ENCODE results near the gene HSF5.

The HSF5 gene

DNA sequence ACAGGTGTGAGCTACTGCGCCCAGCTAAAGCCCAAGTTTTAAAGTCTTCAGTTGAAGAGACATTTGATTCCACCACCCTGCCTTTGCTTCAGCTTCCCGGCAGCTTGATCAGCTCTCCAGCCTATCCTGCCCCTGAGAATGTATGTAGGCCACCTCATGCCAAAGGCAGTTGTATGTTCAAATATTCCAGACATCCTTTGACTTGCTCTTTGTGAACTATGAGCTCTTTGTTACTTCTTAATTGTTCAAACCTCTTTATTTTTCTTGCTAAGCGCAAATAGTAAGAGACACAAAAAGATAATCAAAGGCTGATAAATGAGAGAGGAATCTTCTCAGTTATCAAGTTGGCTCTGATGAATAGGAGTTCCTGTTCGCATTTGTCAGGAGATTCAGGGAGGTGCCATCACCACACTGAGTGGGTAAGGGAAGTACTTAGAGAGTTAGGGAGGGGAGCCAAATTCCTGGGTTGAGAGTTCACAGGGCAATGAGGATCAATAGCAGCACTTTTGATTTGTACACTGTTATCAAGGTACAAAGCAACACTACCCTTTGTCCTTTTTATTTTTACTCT lies 104.2 kb downstream of the HSF5 start:
- DNase-seq = no peak

DNA sequence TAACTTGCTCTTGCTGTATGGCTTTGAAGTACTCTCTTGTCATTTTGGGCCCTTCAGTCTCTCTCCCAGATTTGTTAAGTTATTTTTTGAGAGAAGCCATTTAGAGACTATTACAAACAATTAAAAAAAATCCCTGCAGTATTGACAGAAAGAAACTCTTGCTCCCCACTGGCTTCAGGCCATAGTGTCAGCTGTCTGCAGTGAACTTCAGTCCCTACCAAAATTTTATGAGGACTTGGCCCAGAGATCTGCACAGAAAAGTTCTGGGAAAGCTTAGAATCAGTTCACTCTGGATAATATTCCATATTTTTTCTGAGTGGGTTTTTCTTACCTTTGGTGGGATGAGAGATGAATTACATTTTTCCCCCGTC lies 105.4 kb downstream of the HSF5 start:
- no peak for DNase-seq

DNA sequence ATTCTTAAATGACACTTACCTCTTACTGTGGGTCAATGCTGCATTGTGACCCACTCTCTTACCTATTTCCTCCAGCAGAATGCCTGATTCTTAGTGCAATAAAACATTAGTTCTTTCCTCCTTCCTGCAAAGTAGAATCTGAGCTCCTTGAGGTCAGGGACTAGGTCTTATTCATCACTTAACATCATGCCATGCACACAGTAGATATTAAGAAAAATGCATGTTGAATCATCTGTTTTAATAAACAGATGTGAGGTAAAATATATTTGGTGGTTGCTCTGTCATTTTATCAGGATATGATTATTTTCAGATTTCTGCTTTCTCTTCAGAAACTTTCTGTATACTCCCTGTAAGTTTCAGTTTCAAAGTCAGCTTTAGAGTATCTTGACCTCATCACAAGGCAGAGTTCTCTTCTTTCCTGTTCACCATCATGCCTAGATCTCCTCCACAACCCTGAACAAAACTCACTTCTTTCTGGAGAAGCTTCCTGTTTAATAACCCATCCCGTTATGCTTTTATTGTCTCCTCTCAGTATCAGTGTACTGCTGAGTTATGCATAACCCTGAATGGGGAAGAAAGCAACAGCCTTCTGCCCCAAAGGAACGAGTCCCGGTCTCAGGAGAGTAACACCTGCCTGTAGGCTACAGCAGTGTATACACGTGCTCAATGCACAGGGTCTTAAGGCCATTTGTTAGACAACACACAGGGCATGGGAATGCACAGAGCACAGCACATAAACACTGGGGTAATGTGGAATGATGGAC lies 105.9 kb downstream of the HSF5 start:
- no peak for DNase-seq

DNA sequence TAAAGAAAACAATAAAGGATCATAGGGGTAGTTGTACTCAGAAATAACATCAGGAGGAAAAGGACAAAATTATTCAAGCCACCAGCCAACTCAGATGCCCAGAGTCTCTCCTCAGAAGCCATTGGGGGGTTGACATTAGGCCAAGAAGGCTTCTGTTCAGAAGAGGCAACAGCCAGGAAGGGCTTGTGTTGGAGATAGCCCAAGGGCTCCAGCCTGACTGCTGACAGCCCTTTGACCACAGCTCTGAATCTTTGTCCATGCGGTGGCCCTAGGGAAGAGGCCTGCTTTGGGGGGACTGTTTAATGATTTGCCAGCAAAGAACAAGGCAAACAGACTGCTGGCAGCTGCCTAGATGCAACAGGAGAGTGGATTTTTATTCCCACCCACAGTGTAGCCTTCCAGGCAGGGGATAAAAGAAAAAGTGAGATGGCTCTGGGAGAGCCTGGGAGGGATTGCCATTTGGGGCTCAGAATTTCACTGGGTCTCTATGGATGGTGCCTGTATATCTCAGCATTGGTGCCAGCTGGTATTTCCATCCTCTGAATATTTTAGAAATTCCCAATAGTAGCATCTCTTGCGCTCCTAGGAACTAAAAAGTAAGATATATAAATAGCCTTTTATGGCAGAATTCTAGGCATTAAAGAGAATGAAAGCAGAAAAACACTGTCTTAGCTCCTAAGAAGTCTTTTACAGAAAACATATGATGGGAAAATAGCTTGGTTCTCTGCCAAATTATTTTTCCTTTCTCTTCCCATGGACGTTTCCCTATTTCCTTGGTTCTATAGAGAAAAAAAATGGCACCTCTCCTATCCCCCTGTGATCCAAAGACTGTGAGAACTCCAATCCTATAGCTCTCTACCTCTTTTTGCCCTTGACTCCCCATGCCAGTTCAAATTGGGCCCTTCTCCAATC lies 106.8 kb downstream of the HSF5 start:
- no peak for DNase-seq

- DNase-seq = no peak
Measured at GRCh38 chr17:58380207-58381123, 107.7 kb downstream of the HSF5 start.

DNA sequence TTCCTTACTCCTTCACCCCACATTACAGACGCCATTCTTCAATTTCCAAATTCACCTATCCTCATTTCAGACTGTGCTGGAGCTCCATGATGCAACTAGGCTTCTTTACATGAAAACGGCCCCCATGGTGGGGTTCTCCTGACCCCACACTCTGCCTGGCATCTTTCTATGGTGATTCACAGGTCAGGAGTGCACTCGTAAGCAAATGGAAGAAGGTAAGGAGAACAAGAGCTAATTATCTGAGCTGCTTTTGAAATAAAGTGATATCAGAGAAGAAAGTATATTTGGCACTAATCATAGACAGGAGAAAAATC lies 108.7 kb downstream of the HSF5 start:
- DNase-seq = no peak

- DNase-seq = no peak
Measured at GRCh38 chr17:58378733-58379510, 109.3 kb downstream of the HSF5 start.

DNA sequence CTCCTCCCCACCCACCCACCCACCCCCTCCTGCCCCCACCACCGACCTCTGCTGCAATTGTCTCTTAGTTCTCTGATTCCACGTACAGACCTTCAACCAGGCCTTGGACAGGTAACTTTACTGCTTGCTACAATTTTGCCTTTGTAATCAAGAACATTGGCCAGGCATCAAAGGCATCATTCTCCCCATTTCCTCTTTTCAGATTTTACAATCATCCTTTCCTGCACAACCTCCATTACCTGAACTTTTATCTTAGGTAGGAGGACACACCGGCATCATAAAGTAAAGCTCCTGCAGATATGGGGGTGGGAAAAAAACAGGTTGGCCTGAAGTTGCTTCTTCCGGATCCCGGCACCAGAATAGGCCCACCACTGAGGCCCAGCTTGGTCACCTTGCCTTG lies 110.5 kb downstream of the HSF5 start:
- DNase-seq = no peak

DNA sequence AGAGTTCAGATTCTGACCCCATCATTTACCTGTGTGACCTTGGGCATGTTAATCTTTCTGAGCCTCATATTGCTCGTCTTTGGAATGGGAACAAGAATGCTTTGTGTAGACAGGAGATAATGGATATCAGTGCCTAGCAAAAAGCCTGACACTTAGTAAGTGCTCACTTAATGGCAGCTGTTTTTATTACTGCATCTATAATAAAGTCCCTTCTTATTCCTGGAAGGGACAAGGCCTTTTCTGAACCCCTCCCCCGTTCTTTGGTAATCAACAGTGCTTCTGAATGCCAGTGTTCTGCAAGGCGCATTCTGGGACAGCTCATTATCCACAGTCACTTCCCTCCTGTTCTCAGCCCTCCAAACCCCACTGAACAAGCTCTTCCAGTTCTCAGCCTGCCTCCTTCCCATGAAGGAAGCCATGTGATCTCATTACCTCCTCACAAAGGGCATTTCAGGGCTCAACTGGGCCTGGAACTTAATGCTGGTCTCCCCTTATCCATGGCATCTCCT lies 111.1 kb downstream of the HSF5 start:
- DNase-seq = no peak

GRCh38 chr17:58376472-58377000 lies 111.7 kb downstream of the HSF5 start:
- DNase-seq = no peak

- no peak for DNase-seq
Measured at GRCh38 chr17:58375811-58376210, 112.4 kb downstream of the HSF5 start.

DNA sequence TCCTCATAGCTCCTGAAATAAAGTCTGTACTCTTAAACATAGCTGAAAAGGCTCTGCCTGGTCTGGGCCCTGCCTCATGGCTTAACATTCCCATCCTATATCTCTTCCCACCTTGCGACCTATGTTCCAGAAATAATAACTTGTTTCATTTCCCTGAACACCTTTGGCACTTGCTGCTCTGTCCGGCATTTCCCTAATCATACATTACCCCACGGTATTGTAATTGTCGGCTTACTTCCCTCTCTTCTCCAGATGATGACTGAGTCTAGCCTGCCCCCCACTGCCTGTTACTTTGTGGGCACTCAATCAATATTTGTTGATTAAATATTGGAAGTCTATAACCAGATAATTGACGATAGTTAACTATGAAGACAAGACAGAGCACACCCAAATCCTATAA lies 113.0 kb downstream of the HSF5 start:
- no peak for DNase-seq

- DNase-seq = no peak
Measured at GRCh38 chr17:58373923-58374322, 114.3 kb downstream of the HSF5 start.

GRCh38 chr17:58373003-58373402 lies 115.2 kb downstream of the HSF5 start:
- no peak for DNase-seq

DNA sequence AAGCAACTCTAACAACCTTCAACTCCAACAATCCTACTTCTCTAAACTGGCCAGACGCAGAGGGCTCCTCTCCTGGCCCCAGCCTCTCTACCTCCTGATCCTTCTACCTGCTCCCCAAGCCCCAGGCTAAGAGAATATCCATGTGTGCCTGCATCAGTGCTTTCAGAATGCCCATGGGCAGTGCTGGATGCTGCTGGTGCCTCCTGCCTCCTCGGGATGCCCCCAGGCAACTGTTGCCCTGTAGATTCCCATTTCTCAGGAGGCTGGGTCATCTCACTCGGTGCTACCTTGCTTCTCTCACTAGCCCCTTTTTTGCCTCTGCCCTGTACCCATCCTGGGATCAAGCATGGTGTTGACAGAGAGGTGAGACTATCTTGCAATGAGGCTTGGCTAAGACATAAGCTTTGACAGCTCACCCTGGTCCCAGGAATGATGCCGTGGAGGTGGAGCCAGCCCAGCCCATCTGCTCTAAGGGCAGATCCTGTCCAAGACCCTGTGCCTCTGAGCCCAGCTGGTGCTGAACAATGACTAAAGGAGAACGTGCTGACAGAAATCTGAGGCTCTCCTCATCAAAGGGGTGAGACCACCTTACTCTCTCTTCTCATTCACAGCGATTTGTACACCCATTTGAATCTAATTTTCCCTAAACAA lies 116.8 kb downstream of the HSF5 start:
- DNase-seq = no peak

GRCh38 chr17:58370716-58371115 lies 117.5 kb downstream of the HSF5 start:
- DNase-seq = no peak

- no peak for DNase-seq
Measured at GRCh38 chr17:58370309-58370708, 117.9 kb downstream of the HSF5 start.

All from activated naive CD4-positive, alpha-beta T cell (primary cell).